Activated naive CD8-positive, alpha-beta T cell treated with anti-CD3 and anti-CD28 coated beads, Interleukin-2, amount 50 U/mL, for 24 hours (primary cell): ENCODE data around the gene ACSM3.
"Not testable (repeated sequence)": the region's sequence is repeated elsewhere in the genome, so short reads cannot be mapped to it uniquely, and the experiment has no call there.

ENCODE experiments used
- ATAC-seq: fragments of 150-1000 bp; cut with Tn5 transposase; one replicate; pipeline ENCODE4 v1.10.0; 2021
- DNase-seq: peaks from one replicate; pipeline ENCODE4 v3.0.0; 2021
- H3K27ac Mint-ChIP-seq: one replicate; pipeline ENCODE4 v1.8.0; 2021; ENCODE audit warnings: mild to moderate bottlenecking, mixed read lengths
- H3K27me3 Mint-ChIP-seq: one replicate; pipeline ENCODE4 v1.8.0; 2021; ENCODE audit warnings: mixed read lengths
- H3K36me3 Mint-ChIP-seq: one replicate; pipeline ENCODE4 v1.8.0; 2021; ENCODE audit warnings: low read depth, mixed read lengths
- H3K4me1 Mint-ChIP-seq: one replicate; pipeline ENCODE4 v1.8.0; 2021; ENCODE audit warnings: mixed read lengths
- H3K4me3 Mint-ChIP-seq: one replicate; pipeline ENCODE4 v1.8.0; 2021; ENCODE audit warnings: mild to moderate bottlenecking, moderate library complexity, mixed read lengths
- H3K9me3 Mint-ChIP-seq: one replicate; pipeline ENCODE4 v1.8.0; 2021; ENCODE audit warnings: mixed read lengths

The ACSM3 gene

GRCh38 chr16:20744922-20745440 lies 18.8 kb upstream of the ACSM3 start:
- Mint-ChIP-seq H3K9me3 (peaks cover 11% of the 10 kb centered on the region), H3K4me1 (peaks cover 11% of the 10 kb centered on the region), H3K36me3 (peaks cover 1% of the 10 kb centered on the region), H3K27ac (no peak overlapping the region), H3K4me3 (no peak overlapping the region), H3K27me3 (no peaks in the 10 kb centered on the region)
- ATAC-seq = no peak
- no peak for DNase-seq

GRCh38 chr16:20746461-20746860 lies 17.4 kb upstream of the ACSM3 start:
- no peaks in the 10 kb centered on the region for H3K27me3 Mint-ChIP-seq
- H3K36me3 Mint-ChIP-seq = peaks cover 1% of the 10 kb centered on the region
- H3K27ac Mint-ChIP-seq = no peak overlapping the region
- peaks cover 3% of the 10 kb centered on the region for H3K4me1 Mint-ChIP-seq
- H3K4me3 Mint-ChIP-seq = no peak overlapping the region
- no peak for DNase-seq
- H3K9me3 Mint-ChIP-seq = peaks cover 11% of the 10 kb centered on the region
- no peak for ATAC-seq

GRCh38 chr16:20747030-20747816 lies 16.6 kb upstream of the ACSM3 start:
- DNase-seq (no peak), ATAC-seq (no peak)
- H3K9me3 Mint-ChIP-seq = peaks cover 11% of the 10 kb centered on the region
- no peak overlapping the region for H3K27ac Mint-ChIP-seq
- no peaks in the 10 kb centered on the region for H3K27me3 Mint-ChIP-seq
- peaks cover 1% of the 10 kb centered on the region for H3K36me3 Mint-ChIP-seq
- no peaks in the 10 kb centered on the region for H3K4me1 Mint-ChIP-seq
- no peak overlapping the region for H3K4me3 Mint-ChIP-seq

GRCh38 chr16:20749474-20749873 lies 14.3 kb upstream of the ACSM3 start:
- DNase-seq = no peak
- Mint-ChIP-seq H3K4me3 (no peak overlapping the region), H3K4me1 (no peaks in the 10 kb centered on the region), H3K27ac (no peak overlapping the region), H3K9me3 (peaks cover 13% of the 10 kb centered on the region), H3K36me3 (peaks cover 1% of the 10 kb centered on the region), H3K27me3 (peaks cover 2% of the 10 kb centered on the region)
- no peak for ATAC-seq

DNA sequence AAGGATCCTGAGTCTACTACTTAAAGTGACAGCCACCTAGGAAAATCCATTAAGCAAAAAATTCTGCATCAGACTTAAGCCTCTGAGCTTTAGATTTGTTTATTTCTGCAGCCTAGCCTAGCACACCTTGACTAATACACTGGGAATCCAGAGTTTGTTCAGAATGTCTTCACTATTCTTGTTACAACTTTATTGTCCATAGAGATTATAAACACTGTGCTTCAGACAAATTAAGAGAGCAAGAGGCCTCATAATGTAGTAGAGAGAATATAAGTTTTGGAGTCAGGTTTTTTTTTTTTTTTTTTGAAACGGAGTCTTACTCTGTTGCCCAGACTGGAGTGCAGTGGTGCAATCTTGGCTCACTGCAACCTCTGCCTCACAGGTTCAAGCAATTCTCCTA lies 13.3 kb upstream of the ACSM3 start:
- Mint-ChIP-seq H3K9me3 (peaks cover 19% of the 10 kb centered on the region), H3K27ac (no peak overlapping the region), H3K27me3 (peaks cover 2% of the 10 kb centered on the region), H3K36me3 (peaks cover 1% of the 10 kb centered on the region), H3K4me3 (no peak overlapping the region), H3K4me1 (no peaks in the 10 kb centered on the region)
- ATAC-seq = no peak
- DNase-seq = no peak

- Mint-ChIP-seq H3K27ac (no peak overlapping the region), H3K4me1 (no peaks in the 10 kb centered on the region), H3K36me3 (no peaks in the 10 kb centered on the region), H3K4me3 (no peak overlapping the region), H3K9me3 (peaks cover 8% of the 10 kb centered on the region), H3K27me3 (peaks cover 2% of the 10 kb centered on the region)
- DNase-seq (no peak), ATAC-seq (no peak)
Measured at GRCh38 chr16:20753727-20754126, 10.1 kb upstream of the ACSM3 start.

- Mint-ChIP-seq H3K27ac (no peak overlapping the region), H3K4me3 (no peak overlapping the region), H3K36me3 (no peaks in the 10 kb centered on the region), H3K4me1 (no peaks in the 10 kb centered on the region), H3K27me3 (peaks cover 2% of the 10 kb centered on the region), H3K9me3 (peaks cover 8% of the 10 kb centered on the region)
- ATAC-seq (no peak), DNase-seq (no peak)
Measured at GRCh38 chr16:20755238-20755637, 8.6 kb upstream of the ACSM3 start.

DNA sequence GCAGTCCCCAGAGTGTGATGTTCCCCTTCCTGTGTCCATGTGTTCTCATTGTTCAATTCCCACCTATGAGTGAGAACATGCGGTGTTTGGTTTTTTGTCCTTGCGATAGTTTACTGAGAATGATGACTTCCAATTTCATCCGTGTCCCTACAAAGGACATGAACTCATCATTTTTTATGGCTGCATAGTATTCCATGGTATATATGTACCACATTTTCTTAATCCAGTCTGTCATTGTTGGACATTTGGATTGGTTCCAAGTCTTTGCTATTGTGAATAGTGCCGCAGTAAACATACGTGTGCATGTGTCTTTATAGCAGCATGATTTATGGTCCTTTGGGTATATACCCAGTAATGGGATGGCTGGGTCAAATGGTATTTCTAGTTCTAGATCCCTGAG lies 8.0 kb upstream of the ACSM3 start:
- not testable (repeated sequence) for H3K27me3 Mint-ChIP-seq, ATAC-seq, DNase-seq, H3K36me3 Mint-ChIP-seq, H3K9me3 Mint-ChIP-seq, H3K4me1 Mint-ChIP-seq, H3K4me3 Mint-ChIP-seq, H3K27ac Mint-ChIP-seq

DNA sequence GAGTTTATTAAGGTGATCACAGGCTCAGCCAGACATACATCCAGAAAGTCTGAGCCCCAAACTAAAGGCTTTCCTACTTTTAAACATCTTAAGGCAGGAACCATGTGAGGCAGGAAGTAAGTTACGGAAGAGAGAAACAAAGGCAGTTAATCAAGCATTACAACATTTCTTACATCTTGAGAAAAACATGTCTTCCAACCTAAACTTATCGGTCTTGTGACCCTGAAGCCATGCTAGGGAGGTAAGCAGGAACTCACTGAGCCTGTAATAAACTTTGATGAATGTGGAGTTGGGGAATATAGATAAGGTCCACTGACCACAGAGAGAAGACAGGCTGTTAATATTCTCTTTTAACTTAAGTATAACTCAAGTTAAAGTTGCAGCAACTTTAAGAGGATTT lies 3.5 kb upstream of the ACSM3 start:
- ATAC-seq (no peak), DNase-seq (no peak)
- peaks cover 7% of the 10 kb centered on the region for H3K9me3 Mint-ChIP-seq
- no peak overlapping the region for H3K27ac Mint-ChIP-seq
- H3K27me3 Mint-ChIP-seq = no peaks in the 10 kb centered on the region
- no peak overlapping the region for H3K4me3 Mint-ChIP-seq
- no peaks in the 10 kb centered on the region for H3K36me3 Mint-ChIP-seq
- peaks cover 19% of the 10 kb centered on the region for H3K4me1 Mint-ChIP-seq

- H3K4me1 Mint-ChIP-seq = peaks cover 21% of the 10 kb centered on the region
Measured at GRCh38 chr16:20761175-20761574, 2.6 kb upstream of the ACSM3 start.

DNA sequence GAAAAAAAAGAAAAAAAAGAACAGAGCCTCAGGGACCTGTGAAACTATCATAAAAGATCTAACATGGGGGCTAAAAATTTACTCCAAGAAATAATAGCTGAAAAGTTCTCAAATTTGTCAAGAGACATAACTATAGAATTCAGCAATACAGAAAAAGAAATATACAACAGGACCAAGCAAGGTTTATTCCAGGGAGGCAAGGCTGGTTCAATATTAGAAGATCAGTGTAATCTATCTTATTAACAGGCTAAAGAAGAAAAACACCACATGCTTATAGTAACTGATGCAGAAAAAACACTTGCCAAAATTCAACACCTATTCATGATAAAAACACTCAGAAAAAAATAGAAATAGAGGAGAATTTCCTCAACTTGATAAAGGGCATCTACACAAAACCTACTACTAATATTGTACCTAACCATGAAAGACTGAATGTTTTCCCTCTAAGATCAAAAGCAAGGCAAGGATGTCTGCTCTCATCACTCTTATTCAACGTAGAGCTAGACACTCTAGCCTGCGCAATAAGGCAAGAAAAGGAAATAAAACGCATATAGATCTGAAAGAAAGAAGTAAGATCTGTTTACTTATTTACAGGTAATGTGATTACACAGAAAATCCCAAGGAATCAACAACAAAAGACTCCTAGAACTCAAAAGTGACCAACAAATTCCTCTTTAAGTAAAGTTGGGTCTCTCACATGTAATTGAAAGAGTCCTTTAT lies 1.2 kb upstream of the ACSM3 start:
- Mint-ChIP-seq H3K27ac (peak overlapping the region; percentile 88), H3K4me1 (peaks cover 21% of the 10 kb centered on the region), H3K9me3 (peaks cover 7% of the 10 kb centered on the region), H3K27me3 (no peaks in the 10 kb centered on the region), H3K36me3 (no peaks in the 10 kb centered on the region), H3K4me3 (peak overlapping the region; percentile 90)
- ATAC-seq (no peak), DNase-seq (no peak)

More at GRCh38 chr16:20761175-20761574, 2.6 kb upstream of the ACSM3 start:
- Mint-ChIP-seq H3K27me3 (no peaks in the 10 kb centered on the region), H3K36me3 (no peaks in the 10 kb centered on the region), H3K4me3 (no peak overlapping the region), H3K9me3 (peaks cover 7% of the 10 kb centered on the region), H3K27ac (no peak overlapping the region)
- no peak for ATAC-seq
- no peak for DNase-seq

GRCh38 chr16:20764448-20764847 lies 634 bp downstream of the ACSM3 start:
- Mint-ChIP-seq H3K4me1 (peaks cover 21% of the 10 kb centered on the region), H3K27ac (peak overlapping the region; percentile 12)
- H3K9me3 Mint-ChIP-seq, H3K27me3 Mint-ChIP-seq, H3K4me3 Mint-ChIP-seq, H3K36me3 Mint-ChIP-seq, DNase-seq, ATAC-seq: not testable (repeated sequence)

GRCh38 chr16:20765732-20766131 lies 1.9 kb downstream of the ACSM3 start:
- peaks cover 2% of the 10 kb centered on the region for H3K36me3 Mint-ChIP-seq
- DNase-seq = no peak
- no peak overlapping the region for H3K4me3 Mint-ChIP-seq
- no peaks in the 10 kb centered on the region for H3K27me3 Mint-ChIP-seq
- no peak for ATAC-seq
- no peak overlapping the region for H3K27ac Mint-ChIP-seq
- peaks cover 7% of the 10 kb centered on the region for H3K9me3 Mint-ChIP-seq
- peaks cover 21% of the 10 kb centered on the region for H3K4me1 Mint-ChIP-seq

DNA sequence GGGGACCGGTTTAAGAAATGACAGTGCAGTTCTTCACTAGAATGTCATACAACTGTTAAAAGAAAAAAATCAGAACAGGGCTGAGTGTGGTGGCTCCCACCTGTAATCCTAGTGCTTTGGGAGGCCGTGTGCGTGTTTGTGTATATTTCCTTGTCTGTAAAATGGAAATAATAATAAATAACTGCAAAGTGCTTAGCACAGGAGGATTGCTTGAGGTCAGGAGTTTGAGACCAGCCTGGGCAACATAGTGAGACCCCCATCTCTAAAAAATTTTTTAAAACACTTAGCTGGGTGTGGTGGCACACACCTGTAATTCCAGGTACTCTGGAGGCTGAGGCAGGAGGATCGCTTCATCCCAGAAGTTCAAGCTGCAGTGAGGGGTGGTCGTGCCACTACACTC lies 2.5 kb downstream of the ACSM3 start:
- Mint-ChIP-seq H3K27ac (no peak overlapping the region), H3K4me3 (no peak overlapping the region), H3K9me3 (peaks cover 7% of the 10 kb centered on the region), H3K27me3 (no peaks in the 10 kb centered on the region), H3K4me1 (peaks cover 21% of the 10 kb centered on the region), H3K36me3 (peaks cover 2% of the 10 kb centered on the region)
- ATAC-seq (no peak), DNase-seq (no peak)

DNA sequence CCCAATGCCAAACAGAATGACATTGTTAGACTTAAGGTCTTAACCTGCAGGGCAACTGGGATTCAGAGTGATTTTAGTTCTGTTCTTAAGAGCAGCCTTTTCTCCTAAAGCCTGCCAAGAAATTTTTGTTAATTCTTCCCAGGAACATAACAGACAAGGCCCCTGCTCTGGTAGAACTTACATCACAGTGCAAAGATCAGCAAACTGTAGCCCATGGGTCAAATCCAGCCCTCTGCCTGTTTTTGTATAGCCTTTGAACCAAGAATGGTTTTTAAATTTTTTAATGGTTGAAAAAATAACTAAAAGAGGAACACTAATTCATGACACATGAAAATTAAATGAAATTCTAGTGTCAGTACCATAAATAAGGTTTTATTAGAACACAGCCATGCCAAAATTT lies 3.8 kb downstream of the ACSM3 start:
- no peak overlapping the region for H3K4me3 Mint-ChIP-seq
- H3K27me3 Mint-ChIP-seq = no peaks in the 10 kb centered on the region
- H3K9me3 Mint-ChIP-seq = peaks cover under 1% of the 10 kb centered on the region
- no peak overlapping the region for H3K27ac Mint-ChIP-seq
- no peak for DNase-seq
- no peak for ATAC-seq
- H3K4me1 Mint-ChIP-seq = peaks cover 20% of the 10 kb centered on the region
- H3K36me3 Mint-ChIP-seq = peaks cover 2% of the 10 kb centered on the region
